H1 (cell line): ENCODE results near the gene CACNA2D3. TPM values are rescaled to one million over a fixed set of nuclear protein-coding genes. Genes with fewer than 3 reads are reported as not detected.

ENCODE experiments used
- HDAC2 ChIP-seq, 2 experiments: fragments of 300-600 bp in 1 of 2; sonication (generic) in 1 of 2; IDR thresholded peaks; 2 replicates each; pipeline ENCODE4 v1.6.1; 2011 to 2012; ENCODE audit warnings: low read depth in 2 of 2, low read length in 2 of 2, mild to moderate bottlenecking in 2 of 2, moderate library complexity in 2 of 2, borderline replicate concordance in 1 of 2, inconsistent platforms in 1 of 2
- polyA plus RNA-seq, 7 experiments: library from polyadenylated mRNA; depleted of rRNA in 3 of 7; stranded (reverse) in 5 of 7; unstranded in 2 of 7; fragments of >200 nt in 5 of 7; fragments of 200-250 nt in 2 of 7; gene quantifications; 1 replicate in 5 of 7; 2 replicates in 1 of 7; 4 replicates in 1 of 7; pipeline versions ENCODE4 v1.2.1 to v1.2.3, GENCODE V29; 2011 to 2013; ENCODE audit warnings: missing spikeins in 2 of 7, mixed read lengths in 2 of 7
- total RNA-seq: library from RNA; stranded (reverse); fragmentation: NEBNext Ultra II Directional; extraction: Animal tissue kit (Norgen Biotek cat#: 25700); gene quantifications from 2 replicates; pipeline ENCODE4 v1.2.1, GENCODE V29; 2021

CACNA2D3 gene
- total and polyA plus RNA-seq, 2 of the 8 experiments (the other 6 are each of a cell fraction or from before 2014, with no cell fraction given) = 1.5 to 1.8 TPM

DNA sequence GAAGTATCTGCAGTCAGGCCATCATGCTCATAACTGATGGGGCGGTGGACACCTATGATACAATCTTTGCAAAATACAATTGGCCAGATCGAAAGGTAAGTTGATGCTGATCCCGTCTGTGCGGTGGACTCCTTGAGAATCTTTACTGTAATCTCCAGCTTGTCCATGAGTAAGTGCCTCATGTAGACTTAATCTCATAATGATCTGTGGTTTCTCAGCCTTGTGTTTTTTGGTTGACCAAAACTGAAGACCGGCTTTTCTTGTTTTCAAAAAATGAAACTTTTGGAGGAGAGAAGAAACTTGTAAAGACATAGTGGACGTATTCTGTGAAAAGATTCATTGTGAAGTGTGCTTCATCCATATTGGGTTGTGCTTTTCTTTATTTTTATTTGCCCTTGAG lies 519.8 kb downstream of the CACNA2D3 start (continued):
- no peak for TF ChIP-seq HDAC2 (IDR thresholded peaks at IDR 0.05; ENCODE audit: borderline replicate concordance in 1 of 2, low read depth in 2 of 2, low read length in 2 of 2)
